Esophagus muscularis mucosa (tissue), 4 donors: ENCODE results near the gene MAP4K4.

Experiments used
- EP300 ChIP-seq: sonication (generic); formaldehyde crosslinking; IDR thresholded peaks from one replicate; pipeline ENCODE4 v1.6.1; 2017; ENCODE audit warnings: antibody characterized with exemption
- POLR2A ChIP-seq: fragments of 450-650 bp; IDR thresholded peaks from one replicate; pipeline ENCODE4 v1.6.1; 2017; ENCODE audit warnings: antibody characterized with exemption, moderate library complexity, mild to moderate bottlenecking, low read depth
- POLR2AphosphoS5 ChIP-seq, 2 donors: sonication (generic); formaldehyde crosslinking; IDR thresholded peaks; one replicate each; pipeline ENCODE4 v1.6.1; 2017; ENCODE audit warnings: antibody characterized with exemption in 2 of 2
- TF ChIP-seq, protein P1 (sequence below), 3 experiments: fragments of 200-600 bp in 2 of 3; fragments of 450-650 bp in 1 of 3; sonication (generic) in 2 of 3; IDR thresholded peaks; one replicate each; pipeline ENCODE4 v1.5.1; 2017 to 2019; ENCODE audit warnings: antibody characterized with exemption in 3 of 3, mild to moderate bottlenecking in 2 of 3, moderate library complexity in 1 of 3

GRCh38 chr2:101815154-101815553 lies 117.6 kb downstream of the MAP4K4 start:
- TF ChIP-seq POLR2A (no peak), POLR2AphosphoS5 (IDR thresholded peaks at IDR 0.05) (no peak), EP300 (no peak)
- TF ChIP-seq, protein P1, sequence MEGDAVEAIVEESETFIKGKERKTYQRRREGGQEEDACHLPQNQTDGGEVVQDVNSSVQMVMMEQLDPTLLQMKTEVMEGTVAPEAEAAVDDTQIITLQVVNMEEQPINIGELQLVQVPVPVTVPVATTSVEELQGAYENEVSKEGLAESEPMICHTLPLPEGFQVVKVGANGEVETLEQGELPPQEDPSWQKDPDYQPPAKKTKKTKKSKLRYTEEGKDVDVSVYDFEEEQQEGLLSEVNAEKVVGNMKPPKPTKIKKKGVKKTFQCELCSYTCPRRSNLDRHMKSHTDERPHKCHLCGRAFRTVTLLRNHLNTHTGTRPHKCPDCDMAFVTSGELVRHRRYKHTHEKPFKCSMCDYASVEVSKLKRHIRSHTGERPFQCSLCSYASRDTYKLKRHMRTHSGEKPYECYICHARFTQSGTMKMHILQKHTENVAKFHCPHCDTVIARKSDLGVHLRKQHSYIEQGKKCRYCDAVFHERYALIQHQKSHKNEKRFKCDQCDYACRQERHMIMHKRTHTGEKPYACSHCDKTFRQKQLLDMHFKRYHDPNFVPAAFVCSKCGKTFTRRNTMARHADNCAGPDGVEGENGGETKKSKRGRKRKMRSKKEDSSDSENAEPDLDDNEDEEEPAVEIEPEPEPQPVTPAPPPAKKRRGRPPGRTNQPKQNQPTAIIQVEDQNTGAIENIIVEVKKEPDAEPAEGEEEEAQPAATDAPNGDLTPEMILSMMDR (IDR thresholded peaks at IDR 0.05): no peak
